A673 (cell line): ENCODE results near the gene OPRM1. TPM values are rescaled to one million over a fixed set of nuclear protein-coding genes. Genes with fewer than 3 reads are reported as not detected.
A peak's percentile ranks its signal among the peaks of the same experiment; 100 is the strongest.

Source experiments
- BruUV-seq: library from RNA; stranded (reverse); fragments of 400-500 nt; replicated peaks from 2 replicates; lab custom pipeline; 2021; lab: Mats Ljungman, UMichigan
- CTCF ChIA-PET: fragments of 300-600 bp; sonication (Branson Sonifier 250); formaldehyde crosslinking; loops from one replicate; lab custom pipeline; 2022; ENCODE audit warnings: antibody characterized with exemption; lab: Charles Lee
- POLR2A ChIA-PET: fragments of 300-600 bp; sonication (Branson Sonifier 250); formaldehyde crosslinking; loops from one replicate; lab custom pipeline; 2022; ENCODE audit warnings: antibody characterized with exemption; ENCODE audit not compliant: low non-redundant PET; lab: Charles Lee
- DNase-seq: peaks from one replicate; pipeline ENCODE4 v3.0.0-alpha.2; 2015; ENCODE audit warnings: low spot score
- H3K27ac ChIP-seq: fragments of 200-600 bp; sonication (generic); 2 replicates; pipeline ENCODE4 v1.5.1; 2016; ENCODE audit warnings: mixed run types, low read depth, mild to moderate bottlenecking, mixed read lengths, antibody characterized with exemption, low read length; ENCODE audit not compliant: poor library complexity, severe bottlenecking
- H3K27me3 ChIP-seq: fragments of 200-600 bp; sonication (generic); replicated peaks from 2 replicates; pipeline ENCODE4 v1.6.1; 2017; ENCODE audit warnings: mixed run types, low read depth, mild to moderate bottlenecking, mixed read lengths, antibody characterized with exemption, low read length; ENCODE audit not compliant: insufficient read depth, poor library complexity
- H3K36me3 ChIP-seq: fragments of 200-600 bp; sonication (generic); 2 replicates; pipeline ENCODE4 v1.6.1; 2016; ENCODE audit warnings: mixed run types, mild to moderate bottlenecking, mixed read lengths, antibody characterized with exemption, low read length; ENCODE audit not compliant: insufficient read depth, poor library complexity, severe bottlenecking
- H3K4me1 ChIP-seq: fragments of 200-600 bp; sonication (generic); 2 replicates; pipeline ENCODE4 v1.6.1; 2017; ENCODE audit warnings: mixed run types, mild to moderate bottlenecking, mixed read lengths, antibody characterized with exemption, low read length; ENCODE audit not compliant: insufficient read depth, poor library complexity, severe bottlenecking
- H3K4me3 ChIP-seq: fragments of 200-600 bp; sonication (generic); 2 replicates; pipeline ENCODE4 v1.5.1; 2016; ENCODE audit warnings: low read depth, mixed run types, mild to moderate bottlenecking, mixed read lengths, low read length; ENCODE audit not compliant: poor library complexity, severe bottlenecking
- H3K9me3 ChIP-seq: fragments of 200-600 bp; sonication (generic); 2 replicates; pipeline ENCODE4 v1.6.1; 2016; ENCODE audit warnings: mixed run types, low read depth, mild to moderate bottlenecking, mixed read lengths, antibody characterized with exemption, low read length; ENCODE audit not compliant: poor library complexity, severe bottlenecking
- CTCF ChIP-seq: fragments of 300-800, 200-600 bp; sonication (generic); conservative IDR thresholded peaks from 2 replicates; pipeline ENCODE4 v1.5.1; 2017; ENCODE audit warnings: low read depth, mild to moderate bottlenecking, antibody characterized with exemption, low read length, moderate library complexity, mixed read lengths
- EZH2 ChIP-seq: fragments of 200-600 bp; sonication (generic); IDR thresholded peaks from 2 replicates; pipeline ENCODE4 v1.6.1; 2017; ENCODE audit warnings: borderline replicate concordance, low read depth, mild to moderate bottlenecking, mixed read lengths, antibody characterized with exemption, low read length; ENCODE audit not compliant: poor library complexity, severe bottlenecking
- intact Hi-C: fragments of 100-400 bp; cut with micrococcal nuclease; formaldehyde crosslinking; loops from one replicate; pipeline ENCODE4 v1.10.0; 2022; ENCODE audit not compliant: unreplicated experiment
- total RNA-seq: library from RNA; stranded (reverse); gene quantifications from 2 replicates; pipeline ENCODE4 v1.2.3, GENCODE V29; 2021

Gene OPRM1
- total RNA-seq, 1 experiment from 2014 or later, result not detected

- TF ChIP-seq EZH2 (no peak), CTCF (no peak)
- H3K27me3 ChIP-seq, result no peaks in the 10 kb centered on the region
- no peak overlapping the region for H3K4me3 ChIP-seq
- no peak overlapping the region for H3K27ac ChIP-seq
- no peak for DNase-seq
- no peaks in the 10 kb centered on the region for H3K36me3 ChIP-seq
- H3K9me3 ChIP-seq, result no peaks in the 10 kb centered on the region
- ChIA-PET CTCF (no interaction called here), POLR2A (no interaction called here)
- no TSS peak for BruUV-seq
- peaks cover 26% of the 10 kb centered on the region for H3K4me1 ChIP-seq
- intact Hi-C loops, result no loop called here
Observed at GRCh38 chr6:154241581-154241980, 202.5 kb downstream of the OPRM1 start.

GRCh38 chr6:154242617-154243357, 203.7 kb downstream of the OPRM1 start:
- Histone ChIP-seq H3K27ac (no peak overlapping the region), H3K27me3 (no peaks in the 10 kb centered on the region), H3K9me3 (no peaks in the 10 kb centered on the region), H3K36me3 (no peaks in the 10 kb centered on the region), H3K4me1 (peaks cover 36% of the 10 kb centered on the region), H3K4me3 (no peak overlapping the region)
- no TSS peak for BruUV-seq
- POLR2A ChIA-PET, result no interaction called here
- no peak for TF ChIP-seq CTCF
- no peak for DNase-seq
- intact Hi-C loops, result no loop called here
- CTCF ChIA-PET, result no interaction called here

- CTCF ChIA-PET, result no interaction called here
- BruUV-seq, result no TSS peak
- intact Hi-C loops, result no loop called here
Observed at GRCh38 chr6:154243793-154244750, 205.0 kb downstream of the OPRM1 start.

More at GRCh38 chr6:154243793-154244750, 205.0 kb downstream of the OPRM1 start:
- no peaks in the 10 kb centered on the region for H3K36me3 ChIP-seq
- POLR2A ChIA-PET, result no interaction called here
- H3K9me3 ChIP-seq, result no peaks in the 10 kb centered on the region
- DNase-seq, result peak; percentile 47
- TF ChIP-seq EZH2 (no peak), CTCF (no peak)
- peaks cover 40% of the 10 kb centered on the region for H3K4me1 ChIP-seq
- H3K27ac ChIP-seq, result no peak overlapping the region
- no peaks in the 10 kb centered on the region for H3K27me3 ChIP-seq
- H3K4me3 ChIP-seq, result no peak overlapping the region
